ENCODE data around the gene SNRPA1. TPM values are rescaled to one million over a fixed set of nuclear protein-coding genes. Genes with fewer than 3 reads are reported as not detected.

The SNRPA1 gene
- total and polyA plus RNA-seq, 7 donors: 26.0 to 76.3 (median 40.5) TPM

DNA sequence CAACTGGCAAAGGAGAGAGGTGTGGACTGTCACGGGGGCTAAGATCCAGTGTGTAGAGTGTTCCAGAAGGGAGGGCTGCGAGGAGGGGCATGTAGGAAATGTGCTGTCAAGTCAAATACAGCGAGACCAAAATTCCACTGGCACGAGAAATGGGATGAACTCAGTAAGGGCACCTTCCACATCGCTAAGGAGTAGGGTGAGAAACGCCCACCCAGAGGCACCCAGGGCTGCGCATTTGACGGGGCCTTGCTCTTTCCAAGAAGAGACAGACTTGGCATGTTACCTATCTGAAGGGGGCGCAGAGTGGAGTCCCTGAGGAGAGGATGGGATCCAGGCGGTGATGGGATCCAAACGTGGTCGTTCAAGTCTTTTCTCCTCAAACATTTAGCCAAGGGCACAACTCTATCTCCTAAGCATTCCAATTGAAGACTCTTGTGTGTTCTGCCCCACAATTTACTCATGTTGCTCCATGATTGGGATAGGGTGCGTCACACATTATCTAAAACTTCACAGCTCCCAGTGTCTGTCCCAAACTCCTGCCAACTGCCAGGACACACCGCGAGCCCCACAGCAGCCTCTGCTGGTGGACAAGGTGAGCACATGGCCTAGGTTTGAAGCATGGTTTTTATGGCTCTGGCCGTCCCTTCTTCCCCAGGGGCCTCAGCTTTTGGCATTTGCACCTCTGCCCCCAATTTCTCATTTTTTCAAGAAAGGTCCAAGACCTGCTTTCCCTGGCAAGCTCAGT lies 25.4 kb downstream of the SNRPA1 start:
- DNase-seq: no peak

DNA sequence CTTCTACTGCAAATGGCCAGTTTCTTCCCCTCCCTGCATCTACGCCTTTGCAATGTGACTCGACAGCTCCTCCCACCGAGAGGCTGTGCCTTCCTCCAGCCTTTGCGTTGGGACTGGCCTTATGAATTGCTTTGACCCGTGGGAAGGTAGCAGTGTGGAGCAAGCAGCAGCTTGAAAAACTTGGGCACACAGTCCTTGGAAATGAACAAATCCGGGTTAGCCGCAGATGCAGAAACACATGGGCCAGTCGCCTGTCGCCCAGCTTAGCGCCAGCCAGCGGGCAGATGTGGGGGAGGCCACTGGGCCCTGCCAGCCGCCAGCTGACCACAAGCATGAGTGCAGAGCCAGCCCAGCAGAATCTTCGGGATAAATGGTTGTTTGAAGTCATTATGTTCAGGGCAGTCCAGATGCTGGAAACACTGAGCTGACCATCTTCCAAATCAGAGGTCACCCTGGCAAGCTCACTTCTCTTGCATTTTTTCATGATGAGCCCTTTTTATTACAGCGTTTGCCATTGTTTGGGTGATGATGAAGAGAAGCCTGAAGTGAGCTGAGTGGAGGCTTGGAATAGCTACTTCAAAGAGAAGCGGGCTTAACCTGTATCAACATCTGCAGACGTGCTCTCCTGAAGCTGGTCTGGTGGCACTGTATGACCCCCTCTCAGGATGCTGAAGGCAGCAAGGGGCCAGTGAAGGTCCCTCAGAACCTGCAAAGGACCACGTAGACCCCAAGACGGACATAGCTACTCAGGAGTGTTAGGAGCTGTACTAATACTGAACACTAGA lies 27.5 kb downstream of the SNRPA1 start:
- H3K4me1 ChIP-seq: peaks cover 0 to 14% (median 5%) of the 10 kb centered on the region in 4 donors
- peaks cover 4 to 30% (median 23%) of the 10 kb centered on the region in 4 donors for H3K36me3 ChIP-seq
- intact Hi-C loops (cut with DNase I): no loop called here
- TF ChIP-seq POLR2A (IDR thresholded peaks at IDR 0.05): no peak
- TF ChIP-seq POLR2AphosphoS5 (IDR thresholded peaks at IDR 0.05): peak in 2 of 4 donors; percentile 8 to 26
- no peak for DNase-seq
- H3K4me3 ChIP-seq: no peak overlapping the region
- WGBS, 2 donors: 57 to 72% methylated on average over 18 of the region's 18 CpGs
- peak overlapping the region; percentile 20 to 64 (median 34) for H3K27ac ChIP-seq
- H3K9me3 ChIP-seq: no peaks in the 10 kb centered on the region
- H3K27me3 ChIP-seq: no peaks in the 10 kb centered on the region

More for the DNA sequence above, 25.4 kb downstream of the SNRPA1 start:
- Histone ChIP-seq H3K36me3 (peaks cover 19 to 52% (median 41%) of the 10 kb centered on the region in 4 donors), H3K27ac (no peak overlapping the region), H3K27me3 (no peaks in the 10 kb centered on the region), H3K9me3 (no peaks in the 10 kb centered on the region), H3K4me1 (peaks cover 0 to 14% (median 5%) of the 10 kb centered on the region in 4 donors), H3K4me3 (no peak overlapping the region)
- 88 to 91% methylated on average over 16 of the region's 16 CpGs for WGBS, 2 donors
- TF ChIP-seq POLR2AphosphoS5 (IDR thresholded peaks at IDR 0.05) (no peak), POLR2A (IDR thresholded peaks at IDR 0.05) (no peak), EP300 (IDR thresholded peaks at IDR 0.05) (no peak)
- TF ChIP-seq, protein P1, sequence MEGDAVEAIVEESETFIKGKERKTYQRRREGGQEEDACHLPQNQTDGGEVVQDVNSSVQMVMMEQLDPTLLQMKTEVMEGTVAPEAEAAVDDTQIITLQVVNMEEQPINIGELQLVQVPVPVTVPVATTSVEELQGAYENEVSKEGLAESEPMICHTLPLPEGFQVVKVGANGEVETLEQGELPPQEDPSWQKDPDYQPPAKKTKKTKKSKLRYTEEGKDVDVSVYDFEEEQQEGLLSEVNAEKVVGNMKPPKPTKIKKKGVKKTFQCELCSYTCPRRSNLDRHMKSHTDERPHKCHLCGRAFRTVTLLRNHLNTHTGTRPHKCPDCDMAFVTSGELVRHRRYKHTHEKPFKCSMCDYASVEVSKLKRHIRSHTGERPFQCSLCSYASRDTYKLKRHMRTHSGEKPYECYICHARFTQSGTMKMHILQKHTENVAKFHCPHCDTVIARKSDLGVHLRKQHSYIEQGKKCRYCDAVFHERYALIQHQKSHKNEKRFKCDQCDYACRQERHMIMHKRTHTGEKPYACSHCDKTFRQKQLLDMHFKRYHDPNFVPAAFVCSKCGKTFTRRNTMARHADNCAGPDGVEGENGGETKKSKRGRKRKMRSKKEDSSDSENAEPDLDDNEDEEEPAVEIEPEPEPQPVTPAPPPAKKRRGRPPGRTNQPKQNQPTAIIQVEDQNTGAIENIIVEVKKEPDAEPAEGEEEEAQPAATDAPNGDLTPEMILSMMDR (IDR thresholded peaks at IDR 0.05): no peak
- intact Hi-C loops (cut with DNase I): no loop called here

DNA sequence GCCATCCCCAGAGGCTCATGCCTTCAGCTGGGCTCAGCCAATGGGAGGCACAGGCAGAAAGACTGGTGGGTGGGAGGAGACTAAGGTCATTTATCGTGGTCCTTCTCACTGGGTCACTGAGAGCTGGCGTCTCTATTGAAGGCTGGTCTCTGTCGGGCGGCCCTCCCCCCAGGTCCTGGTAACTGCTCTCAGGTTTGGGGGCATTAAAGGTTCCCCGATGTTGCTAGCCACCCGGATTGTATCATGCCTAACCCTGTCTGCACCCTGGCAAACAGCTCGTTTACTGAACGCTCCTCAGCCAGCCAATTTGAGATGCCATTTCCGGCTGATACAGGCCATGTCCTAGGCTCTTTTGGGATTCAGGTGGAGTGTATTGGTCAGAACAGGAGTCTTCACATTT lies 28.3 kb downstream of the SNRPA1 start:
- no peak for DNase-seq
- H3K36me3 ChIP-seq: peaks cover 0 to 23% (median 15%) of the 10 kb centered on the region in 4 donors
- 69 to 81% methylated on average over 9 of the region's 9 CpGs for WGBS, 2 donors
- H3K4me3 ChIP-seq: no peak overlapping the region
- H3K27me3 ChIP-seq: no peaks in the 10 kb centered on the region
- H3K4me1 ChIP-seq: peaks cover 0 to 14% (median 5%) of the 10 kb centered on the region in 4 donors
- H3K9me3 ChIP-seq: no peaks in the 10 kb centered on the region
- TF ChIP-seq, protein P1 (IDR thresholded peaks at IDR 0.05): no peak
- TF ChIP-seq EP300 (IDR thresholded peaks at IDR 0.05) (no peak), POLR2AphosphoS5 (IDR thresholded peaks at IDR 0.05) (no peak), POLR2A (IDR thresholded peaks at IDR 0.05) (no peak)
- peak overlapping the region; percentile 20 to 64 (median 34) for H3K27ac ChIP-seq
- intact Hi-C loops (cut with DNase I): no loop called here

DNA sequence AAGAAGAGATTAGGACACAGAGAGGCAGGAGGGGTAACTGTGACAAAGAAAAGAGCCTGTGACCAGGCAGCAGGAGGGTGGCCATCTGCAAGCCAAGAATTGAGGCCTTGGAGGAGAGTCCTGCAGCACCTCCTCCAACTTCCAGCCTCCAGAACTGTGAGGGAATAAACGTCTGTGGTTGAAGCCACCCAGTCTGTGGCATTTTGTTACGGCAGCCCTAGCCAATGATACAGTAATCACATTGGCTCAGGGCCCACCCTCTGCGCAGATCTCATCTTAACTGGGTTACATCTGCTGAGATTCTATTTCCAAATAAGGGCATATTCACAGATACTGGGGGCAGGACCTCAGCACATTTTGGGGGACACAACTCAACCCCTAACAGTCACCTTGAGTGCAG lies 29.0 kb downstream of the SNRPA1 start:
- Histone ChIP-seq H3K4me3 (no peak overlapping the region), H3K9me3 (no peaks in the 10 kb centered on the region), H3K36me3 (peaks cover 0 to 15% (median 8%) of the 10 kb centered on the region in 4 donors), H3K4me1 (peaks cover 0 to 14% (median 5%) of the 10 kb centered on the region in 4 donors), H3K27ac (peak overlapping the region in 1 of 4 donors; percentile 64), H3K27me3 (no peaks in the 10 kb centered on the region)
- TF ChIP-seq EP300 (IDR thresholded peaks at IDR 0.05) (no peak), POLR2A (IDR thresholded peaks at IDR 0.05) (no peak), POLR2AphosphoS5 (IDR thresholded peaks at IDR 0.05) (no peak)
- TF ChIP-seq, protein P1 (IDR thresholded peaks at IDR 0.05): no peak
- DNase-seq: no peak
- intact Hi-C loops (cut with DNase I): no loop called here
- WGBS, 2 donors: 58 to 66% methylated on average over 3 of the region's 3 CpGs

Data from sigmoid colon (tissue), 7 donors.